ENCODE results near the gene SH3BP4.

Gene SH3BP4

GRCh38 chr2:235049069-235049468, 97.3 kb downstream of the SH3BP4 start:
- no peak overlapping the region for H3K4me3 ChIP-seq (ENCODE audit: low read depth in 1 of 2, low read length in 2 of 2)
- H2AFZ ChIP-seq (ENCODE audit: low read depth, low read length): no peak overlapping the region
- H3K79me2 ChIP-seq (ENCODE audit: insufficient read depth, low read length): no peaks in the 10 kb centered on the region
- ATAC-seq (ENCODE audit: insufficient read depth, low read depth): no peak
- H3K36me3 ChIP-seq (ENCODE audit: insufficient read depth, low read length): no peaks in the 10 kb centered on the region
- TF ChIP-seq EZH2 (IDR thresholded peaks at IDR 0.05; ENCODE audit: borderline replicate concordance, low read depth, low read length, severe bottlenecking): no peak
- TF ChIP-seq CTCF (IDR thresholded peaks at IDR 0.05; ENCODE audit: borderline replicate concordance, extremely low read depth, low read length, poor library complexity, severe bottlenecking): no peak
- no peak overlapping the region for H3K4me2 ChIP-seq (ENCODE audit: insufficient read depth, low read length)
- no peak for DNase-seq
- H3K9me3 ChIP-seq (ENCODE audit: insufficient read depth, low read length, severe bottlenecking): no peaks in the 10 kb centered on the region
- H3K27ac ChIP-seq (ENCODE audit: low read length): no peak overlapping the region
- H3K9ac ChIP-seq (ENCODE audit: low read depth, low read length): no peak overlapping the region
- H4K20me1 ChIP-seq (ENCODE audit: insufficient read depth, low read length): 0 out of 2 replicates have a peak, but pooled peaks cover 4% of the 10 kb centered on the region
- no peaks in the 10 kb centered on the region for H3K4me1 ChIP-seq (ENCODE audit: insufficient read depth, low read length)
- H3K27me3 ChIP-seq (ENCODE audit: insufficient read depth, low read length, poor library complexity): peaks cover 5% of the 10 kb centered on the region

GRCh38 chr2:235049719-235050118, 97.9 kb downstream of the SH3BP4 start:
- H3K9ac ChIP-seq (ENCODE audit: low read depth, low read length): no peak overlapping the region
- DNase-seq (no peak), ATAC-seq (ENCODE audit: insufficient read depth, low read depth) (no peak)
- H3K27me3 ChIP-seq (ENCODE audit: insufficient read depth, low read length, poor library complexity): peaks cover 11% of the 10 kb centered on the region
- no peak for TF ChIP-seq CTCF (IDR thresholded peaks at IDR 0.05; ENCODE audit: borderline replicate concordance, extremely low read depth, low read length, poor library complexity, severe bottlenecking)
- no peak for TF ChIP-seq EZH2 (IDR thresholded peaks at IDR 0.05; ENCODE audit: borderline replicate concordance, low read depth, low read length, severe bottlenecking)
- H4K20me1 ChIP-seq (ENCODE audit: insufficient read depth, low read length): 0 out of 2 replicates have a peak, but pooled peaks cover 4% of the 10 kb centered on the region
- H3K27ac ChIP-seq (ENCODE audit: low read length): no peak overlapping the region
- H2AFZ ChIP-seq (ENCODE audit: low read depth, low read length): no peak overlapping the region
- H3K4me2 ChIP-seq (ENCODE audit: insufficient read depth, low read length): no peak overlapping the region
- no peaks in the 10 kb centered on the region for H3K4me1 ChIP-seq (ENCODE audit: insufficient read depth, low read length)
- no peaks in the 10 kb centered on the region for H3K9me3 ChIP-seq (ENCODE audit: insufficient read depth, low read length, severe bottlenecking)
- H3K4me3 ChIP-seq (ENCODE audit: low read depth in 1 of 2, low read length in 2 of 2): no peak overlapping the region
- no peaks in the 10 kb centered on the region for H3K36me3 ChIP-seq (ENCODE audit: insufficient read depth, low read length)
- no peaks in the 10 kb centered on the region for H3K79me2 ChIP-seq (ENCODE audit: insufficient read depth, low read length)

- H3K9ac ChIP-seq (ENCODE audit: low read depth, low read length): no peak overlapping the region
- DNase-seq: peak; percentile 9
- H3K27me3 ChIP-seq (ENCODE audit: insufficient read depth, low read length, poor library complexity): peaks cover 11% of the 10 kb centered on the region
- H3K4me1 ChIP-seq (ENCODE audit: insufficient read depth, low read length): no peaks in the 10 kb centered on the region
- H3K79me2 ChIP-seq (ENCODE audit: insufficient read depth, low read length): no peaks in the 10 kb centered on the region
- H3K36me3 ChIP-seq (ENCODE audit: insufficient read depth, low read length): no peaks in the 10 kb centered on the region
- H2AFZ ChIP-seq (ENCODE audit: low read depth, low read length): no peak overlapping the region
- H3K27ac ChIP-seq (ENCODE audit: low read length): no peak overlapping the region
- H3K4me3 ChIP-seq (ENCODE audit: low read depth in 1 of 2, low read length in 2 of 2): no peak overlapping the region
- no peaks in the 10 kb centered on the region for H3K9me3 ChIP-seq (ENCODE audit: insufficient read depth, low read length, severe bottlenecking)
- ATAC-seq (ENCODE audit: insufficient read depth, low read depth): peak; percentile 39; the same call in 2 of the 3 replicates
- TF ChIP-seq CTCF (IDR thresholded peaks at IDR 0.05; ENCODE audit: borderline replicate concordance, extremely low read depth, low read length, poor library complexity, severe bottlenecking) (peak; percentile 18), EZH2 (IDR thresholded peaks at IDR 0.05; ENCODE audit: borderline replicate concordance, low read depth, low read length, severe bottlenecking) (no peak)
- H4K20me1 ChIP-seq (ENCODE audit: insufficient read depth, low read length): 0 out of 2 replicates have a peak, but pooled peaks cover 4% of the 10 kb centered on the region
- no peak overlapping the region for H3K4me2 ChIP-seq (ENCODE audit: insufficient read depth, low read length)
Observed at GRCh38 chr2:235050980-235051351, 99.1 kb downstream of the SH3BP4 start.

Measured in DND-41 (cell line).